Activated T-cell treated with anti-CD3 and anti-CD28 coated beads for 24 hours (primary cell): ENCODE results near the gene DPYSL4.

ENCODE experiments used
- DNase-seq: peaks from one replicate; pipeline ENCODE4 v3.0.0-alpha.2; 2020; ENCODE audit warnings: low read depth

The DPYSL4 gene

GRCh38 chr10:132243141-132243540 is 56.4 kb downstream of the DPYSL4 start:
- no peak for DNase-seq

GRCh38 chr10:132243626-132244025 is 56.9 kb downstream of the DPYSL4 start:
- no peak for DNase-seq

DNA sequence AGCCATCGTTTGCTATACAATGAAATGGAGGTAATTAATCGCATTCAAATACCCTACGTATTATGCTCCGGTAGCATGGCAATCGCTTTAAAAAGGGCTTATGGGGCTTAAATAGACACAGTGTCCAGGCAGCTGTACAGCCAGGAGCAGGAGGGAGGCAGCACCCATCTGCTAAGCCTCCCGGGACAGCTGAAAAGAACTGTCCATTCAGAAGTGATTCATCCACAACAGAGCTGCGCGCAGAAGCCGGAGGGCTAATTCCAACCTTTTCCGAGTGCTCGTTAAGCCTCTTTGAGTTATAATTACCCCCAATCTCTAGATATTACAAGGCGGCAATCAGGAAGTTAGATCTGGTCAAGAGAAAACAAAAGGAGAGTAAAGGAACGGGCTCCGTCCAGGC is 58.3 kb downstream of the DPYSL4 start:
- DNase-seq, result no peak

- DNase-seq, result no peak
These were observed 59.5 kb downstream of the DPYSL4 start for GRCh38 chr10:132246296-132246695.

DNA sequence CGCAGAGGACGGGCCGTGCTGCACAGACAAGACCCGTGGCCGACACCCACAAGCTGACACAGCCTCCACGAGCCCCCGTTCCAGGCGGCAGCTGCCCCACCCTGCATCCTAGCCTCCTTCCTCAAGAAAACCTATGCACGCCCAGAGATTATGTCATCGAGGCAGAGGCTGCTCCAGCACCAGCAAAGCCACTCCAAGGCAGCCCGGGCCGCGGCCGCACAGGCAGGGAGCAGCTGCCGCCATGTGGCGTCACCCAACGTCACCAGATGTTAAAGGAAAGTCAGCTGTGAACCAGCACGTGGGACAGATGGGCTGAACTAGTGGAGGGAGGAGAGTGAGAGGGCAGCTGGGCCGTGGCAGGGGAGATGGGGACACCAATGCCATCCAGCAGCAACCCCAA is 61.2 kb downstream of the DPYSL4 start:
- DNase-seq, result no peak

- DNase-seq, result peak; percentile 53
These were observed 61.9 kb downstream of the DPYSL4 start for GRCh38 chr10:132248455-132249225.

DNA sequence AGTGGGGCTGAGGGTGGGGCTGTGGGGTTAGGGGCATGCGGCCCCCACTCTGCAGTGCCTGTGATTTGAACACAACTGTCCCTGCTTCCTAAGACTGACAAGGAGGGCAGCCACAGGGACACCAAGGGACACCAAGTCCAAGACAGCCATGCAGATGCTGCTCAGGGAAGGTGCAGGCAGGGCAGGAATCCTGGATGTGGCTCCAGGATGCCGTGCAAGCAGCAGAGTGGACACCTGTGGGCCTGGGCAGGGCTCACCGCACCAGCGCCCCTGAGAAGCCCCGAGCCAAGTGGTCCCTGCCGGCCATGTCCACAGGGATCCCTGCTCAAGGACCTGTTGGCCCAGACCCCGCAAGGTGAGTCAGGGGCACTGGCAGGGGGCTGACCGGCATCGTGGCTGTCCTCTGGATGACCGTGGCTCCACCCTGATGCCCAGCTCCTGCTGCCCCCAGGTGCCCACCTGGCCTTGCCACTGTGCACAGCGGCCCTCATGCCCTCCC is 62.5 kb downstream of the DPYSL4 start:
- no peak for DNase-seq

- no peak for DNase-seq
These were observed 63.2 kb downstream of the DPYSL4 start for GRCh38 chr10:132249824-132250375.

DNA sequence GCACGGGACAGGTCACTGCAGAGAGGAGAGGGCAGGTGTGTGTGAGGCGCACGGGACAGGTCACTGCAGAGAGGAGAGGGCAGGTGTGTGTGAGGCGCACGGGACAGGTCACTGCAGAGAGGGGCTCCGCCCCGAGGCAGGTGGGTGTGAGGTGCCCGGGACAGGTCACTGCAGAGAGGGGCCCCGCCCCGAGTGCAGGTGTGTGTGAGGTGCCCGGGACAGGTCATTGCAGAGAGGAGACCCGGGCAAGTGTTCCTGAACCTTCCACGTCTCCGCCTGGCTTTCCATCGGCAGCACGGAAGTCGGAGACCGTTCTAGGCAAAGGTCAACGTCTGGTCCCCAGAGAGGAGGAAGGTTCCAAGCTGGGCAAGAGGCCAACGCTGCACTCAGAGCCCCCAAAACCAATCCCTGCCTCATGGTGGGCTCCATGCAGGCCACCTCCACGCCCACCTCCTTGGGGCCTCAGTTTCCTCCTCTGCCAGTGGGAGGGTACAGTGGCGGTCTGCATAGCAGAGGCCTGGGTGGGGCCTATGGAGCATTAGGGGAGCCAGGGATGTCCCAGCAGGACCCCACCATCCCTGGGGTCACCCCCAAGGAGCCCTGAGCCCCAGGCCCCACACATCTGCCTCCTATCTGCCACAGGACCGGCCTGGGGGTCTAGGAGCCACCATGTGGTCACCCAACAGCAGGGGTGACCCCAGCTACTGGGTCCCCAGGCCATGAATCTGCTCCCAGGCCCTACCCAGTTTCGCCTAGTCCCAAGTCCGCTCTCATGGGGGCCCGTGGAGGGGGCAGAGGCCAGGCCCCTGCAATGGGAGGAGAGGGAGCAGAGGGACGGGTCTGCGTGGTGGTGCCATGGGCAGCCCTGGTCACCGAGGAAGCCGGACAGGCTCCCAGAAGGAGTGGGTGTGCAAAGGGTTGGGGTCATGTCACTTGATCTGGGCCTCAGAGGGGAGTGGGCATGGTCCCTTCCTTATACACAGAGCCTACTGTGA is 64.0 kb downstream of the DPYSL4 start:
- DNase-seq, result no peak

DNA sequence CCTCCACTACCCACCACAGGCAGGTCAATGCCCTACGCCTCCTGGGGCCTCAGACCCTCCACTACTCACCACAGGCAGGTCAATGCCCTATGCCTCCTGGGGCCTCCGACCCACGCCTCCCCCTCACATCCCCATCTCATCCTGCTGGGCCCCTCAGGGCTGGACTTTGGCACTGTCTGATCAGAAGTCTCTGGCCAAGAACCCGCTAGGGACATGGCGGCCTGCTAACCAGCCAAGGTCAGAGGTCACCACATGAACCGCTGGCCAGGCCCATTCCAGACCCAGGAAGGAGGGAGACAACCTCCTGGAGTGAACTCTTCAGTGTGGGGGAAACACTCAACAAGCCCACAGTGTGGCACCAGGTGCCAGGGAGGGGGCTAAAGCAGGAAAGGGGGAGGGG is 65.2 kb downstream of the DPYSL4 start:
- no peak for DNase-seq

DNA sequence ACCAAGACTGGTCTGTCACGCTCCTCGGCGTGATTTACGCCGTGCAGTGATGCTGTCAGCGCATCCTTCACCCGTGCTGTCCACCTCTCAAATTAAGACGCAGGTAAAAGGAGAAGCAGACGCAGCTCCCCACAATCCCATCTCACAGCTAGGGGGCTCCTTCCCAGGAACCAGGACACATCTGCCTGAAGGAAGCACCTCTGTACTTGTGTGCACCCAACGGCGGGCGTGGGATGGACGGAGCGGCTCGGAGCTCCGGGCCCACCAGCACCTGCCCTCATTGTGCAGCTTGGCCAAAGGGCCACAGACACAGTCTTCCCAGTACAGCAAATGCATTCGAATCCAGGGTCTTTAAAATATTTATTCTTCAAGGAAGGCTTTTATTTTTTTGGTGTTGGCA is 65.7 kb downstream of the DPYSL4 start:
- no peak for DNase-seq

GRCh38 chr10:132253092-132253687 is 66.4 kb downstream of the DPYSL4 start:
- DNase-seq, result no peak

DNA sequence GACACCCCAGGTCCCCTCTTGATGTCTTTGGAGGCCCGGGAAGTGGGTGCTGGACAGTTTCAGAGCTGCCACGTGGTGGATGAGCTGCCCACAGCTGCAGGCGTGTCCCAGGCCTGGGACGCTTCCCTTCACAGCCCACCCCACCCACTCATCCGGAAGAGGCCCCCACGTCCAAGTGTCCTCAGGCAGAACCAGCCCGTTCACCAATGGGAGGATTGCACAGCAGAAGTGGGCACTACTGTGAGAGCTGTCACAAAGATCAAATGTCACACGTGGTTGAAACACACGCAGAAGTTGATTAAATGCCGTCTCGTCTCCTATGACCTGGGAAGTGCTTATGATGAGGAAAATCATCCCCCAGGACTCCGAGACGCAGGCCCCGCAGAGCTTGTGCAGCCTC is 68.1 kb downstream of the DPYSL4 start:
- DNase-seq, result no peak
